Stimulated activated CD4-positive, alpha-beta T cell treated with anti-CD3 and anti-CD28 coated beads, Interleukin-4, amount 100 ng/mL, for 24 hours (primary cell): ENCODE measurements around the gene POLR2M.

Experiments
- DNase-seq: peaks from one replicate; pipeline ENCODE4 v3.0.0-alpha.2; 2020

The POLR2M gene

GRCh38 chr15:57741089-57741488 lies 34.6 kb downstream of the POLR2M start:
- no peak for DNase-seq

GRCh38 chr15:57743424-57743823 lies 36.9 kb downstream of the POLR2M start:
- DNase-seq, result no peak

- DNase-seq, result no peak
These were observed 40.3 kb downstream of the POLR2M start for GRCh38 chr15:57746786-57747185.

GRCh38 chr15:57747206-57747896 lies 40.8 kb downstream of the POLR2M start:
- no peak for DNase-seq

GRCh38 chr15:57751177-57751800 lies 44.8 kb downstream of the POLR2M start:
- DNase-seq, result no peak

GRCh38 chr15:57752436-57752835 lies 45.9 kb downstream of the POLR2M start:
- no peak for DNase-seq

GRCh38 chr15:57752840-57753239 lies 46.3 kb downstream of the POLR2M start:
- DNase-seq, result no peak

GRCh38 chr15:57756466-57756865 lies 50.0 kb downstream of the POLR2M start:
- DNase-seq, result no peak

GRCh38 chr15:57758560-57758959 lies 52.0 kb downstream of the POLR2M start:
- no peak for DNase-seq

- DNase-seq, result no peak
These were observed 55.0 kb downstream of the POLR2M start for GRCh38 chr15:57761562-57761961.

GRCh38 chr15:57762302-57762701 lies 55.8 kb downstream of the POLR2M start:
- no peak for DNase-seq

- no peak for DNase-seq
These were observed 56.9 kb downstream of the POLR2M start for GRCh38 chr15:57763176-57763964.
